Measurements from ENCODE around the gene DDIT4. TPM values are rescaled to one million over a fixed set of nuclear protein-coding genes. Genes with fewer than 3 reads are reported as not detected.

DDIT4 gene
- total and polyA plus RNA-seq, 2 of the 4 experiments (the other 2 are of a cell fraction) = 59.6 to 108 TPM

- H2BK15ac ChIP-seq (ENCODE audit: low read depth, low read length) = no peak overlapping the region; the same call in 2 of the 3 replicates
- peak overlapping the region in 1 of 2 experiments; percentile 70; a peak in 1 of 4 replicates for H4K8ac ChIP-seq (ENCODE audit: low read depth in 2 of 2, low read length in 2 of 2)
- no peak for ATAC-seq (ENCODE audit: low read depth)
- peak overlapping the region; percentile 91 for H3K4ac ChIP-seq (ENCODE audit: low read depth, low read length)
- BruUV-seq (replicated peaks) = no TSS peak
- in situ Hi-C loops (cut with MboI; ENCODE audit: low sequenced_read_pairs) = no loop called here
- no peak overlapping the region for H2BK20ac ChIP-seq (ENCODE audit: low read depth, low read length)
- peaks cover 10% of the 10 kb centered on the region for H3K4me1 ChIP-seq (ENCODE audit: control insufficient read depth, insufficient read depth, low read length)
- ChIA-PET POLR2A (ENCODE audit: unreplicated experiment) (interaction anchor here (0.6 kb wide), 2 partner anchors 16 to 23 kb away, joined by 6 to 7 read pairs; no protein-coding TSS in a partner anchor), CTCF (interaction anchor here (1.9 kb wide), 1 partner anchor 9 kb away, joined by 4 read pairs; no protein-coding TSS in a partner anchor)
- peaks cover 38% of the 10 kb centered on the region for H4K20me1 ChIP-seq (ENCODE audit: insufficient read depth, low read length)
- H3K23ac ChIP-seq (ENCODE audit: low read depth, low read length) = peak overlapping the region; percentile 91
- peaks cover 6% of the 10 kb centered on the region; the same call in 1 of the 2 replicates for H3K9me1 ChIP-seq (ENCODE audit: insufficient read depth, low read length)
- dilution Hi-C loops (cut with HindIII; ENCODE audit: low sequenced_read_pairs, unreplicated experiment) = no loop called here
- peak overlapping the region; percentile 94 for H3K9ac ChIP-seq (ENCODE audit: low read depth, low read length)
- no peaks in the 10 kb centered on the region for H3K27me3 ChIP-seq (ENCODE audit: control insufficient read depth, insufficient read depth, low read length)
- H2AK5ac ChIP-seq (ENCODE audit: low read depth, low read length) = peak overlapping the region; percentile 88
- no peak for TF ChIP-seq SMC3 (IDR thresholded peaks at IDR 0.05; ENCODE audit: low read depth, low read length)
- TF ChIP-seq POLR2A (IDR thresholded peaks at IDR 0.05; ENCODE audit: low read depth, low read length) = no peak
- no peak for TF ChIP-seq MAFK (IDR thresholded peaks at IDR 0.05; ENCODE audit: low read depth, low read length)
- no peak for TF ChIP-seq CEBPB (IDR thresholded peaks at IDR 0.05; ENCODE audit: low read depth, low read length)
- TF ChIP-seq, protein P1, sequence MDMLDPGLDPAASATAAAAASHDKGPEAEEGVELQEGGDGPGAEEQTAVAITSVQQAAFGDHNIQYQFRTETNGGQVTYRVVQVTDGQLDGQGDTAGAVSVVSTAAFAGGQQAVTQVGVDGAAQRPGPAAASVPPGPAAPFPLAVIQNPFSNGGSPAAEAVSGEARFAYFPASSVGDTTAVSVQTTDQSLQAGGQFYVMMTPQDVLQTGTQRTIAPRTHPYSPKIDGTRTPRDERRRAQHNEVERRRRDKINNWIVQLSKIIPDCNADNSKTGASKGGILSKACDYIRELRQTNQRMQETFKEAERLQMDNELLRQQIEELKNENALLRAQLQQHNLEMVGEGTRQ (IDR thresholded peaks at IDR 0.05; ENCODE audit: low read depth, low read length) = no peak
- H3K27ac ChIP-seq (ENCODE audit: insufficient read depth, low read length) = peak overlapping the region; percentile 87
- H3K14ac ChIP-seq (replicated peaks; ENCODE audit: low read depth, low read length) = peak overlapping the region; percentile 97
- no peak overlapping the region for H4K5ac ChIP-seq (ENCODE audit: low read depth, low read length)
- peak overlapping the region; percentile 66 for H2BK5ac ChIP-seq (ENCODE audit: low read depth, low read length, poor library complexity, severe bottlenecking)
- no peak for DNase-seq
- peak overlapping the region; percentile 7; the same call in 1 of the 2 replicates for H3K18ac ChIP-seq (ENCODE audit: low read depth, low read length)
- intact Hi-C loops (cut with micrococcal nuclease) = no loop called here
- H3K56ac ChIP-seq (ENCODE audit: extremely low read depth, insufficient read depth, low read length) = peak overlapping the region; percentile 49; the same call in 1 of the 2 replicates
- peak overlapping the region; percentile 80 for H3K4me3 ChIP-seq (ENCODE audit: insufficient read depth, low read depth, low read length)
- peak overlapping the region; percentile 78 for H2AK9ac ChIP-seq (replicated peaks; ENCODE audit: low read depth, low read length, poor library complexity)
- peaks cover 24% of the 10 kb centered on the region for H3K36me3 ChIP-seq (ENCODE audit: control insufficient read depth, insufficient read depth, low read length)
- no CpG with 5 or more reads among the region's 4 CpGs for WGBS, 2 experiments (ENCODE audit: extremely low coverage in 2 of 2, insufficient read length in 1 of 2)
- H3K79me1 ChIP-seq (ENCODE audit: low read depth in 1 of 2, low read length in 2 of 2) = peaks cover 10 to 27% of the 10 kb centered on the region in 2 experiments; a peak in 3 of 4 replicates
- H2BK120ac ChIP-seq (ENCODE audit: low read depth, low read length) = no peak overlapping the region
- H3K4me2 ChIP-seq (ENCODE audit: low read depth, low read length) = peak overlapping the region; percentile 84
- H2AFZ ChIP-seq (replicated peaks; ENCODE audit: low read length, poor library complexity) = peak overlapping the region; percentile 54
- peak overlapping the region; percentile 3; the same call in 1 of the 2 replicates for H4K91ac ChIP-seq (ENCODE audit: insufficient read depth, low read depth, low read length)
- H3K9me3 ChIP-seq (ENCODE audit: control insufficient read depth, insufficient read depth, low read length) = no peaks in the 10 kb centered on the region
Measured at GRCh38 chr10:72276013-72276387, 2.3 kb downstream of the DDIT4 start.
